HL-60/S4 treated with phorbol 12-myristate 13-acetate at 8.2 ng/mL for 4 days and 3 days (cell line): ENCODE measurements around the gene PCSK1N.
"Not testable (repeated sequence)": the region's sequence is repeated elsewhere in the genome, so short reads cannot be mapped to it uniquely, and the experiment has no call there.

Source experiments
- in situ Hi-C: fragments of 300-500 bp; cut with MboI; formaldehyde crosslinking; loops from 2 replicates; pipeline ENCODE4 v1.15.0; 2022; ENCODE audit warnings: low sequenced_read_pairs

Gene PCSK1N

DNA sequence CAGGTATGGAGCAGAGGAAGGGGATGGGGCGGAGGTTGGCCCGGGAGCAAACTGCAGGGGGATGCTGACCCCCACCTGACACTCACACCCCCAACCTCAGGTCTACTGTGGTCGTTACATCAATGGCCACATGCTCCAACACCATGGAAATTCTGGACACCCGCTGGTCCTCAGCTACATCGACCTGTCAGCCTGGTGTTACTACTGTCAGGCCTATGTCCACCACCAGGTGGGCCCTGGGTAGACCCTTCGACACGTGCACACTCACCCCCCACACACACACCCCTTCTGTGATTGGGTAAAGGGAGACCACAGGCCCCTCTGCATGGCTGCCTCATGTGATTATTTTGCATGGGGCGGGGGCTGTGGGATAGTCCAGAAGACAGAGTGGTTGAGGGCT, 11.3 kb downstream of the PCSK1N start:
- in situ Hi-C loops, result no loop called here

DNA sequence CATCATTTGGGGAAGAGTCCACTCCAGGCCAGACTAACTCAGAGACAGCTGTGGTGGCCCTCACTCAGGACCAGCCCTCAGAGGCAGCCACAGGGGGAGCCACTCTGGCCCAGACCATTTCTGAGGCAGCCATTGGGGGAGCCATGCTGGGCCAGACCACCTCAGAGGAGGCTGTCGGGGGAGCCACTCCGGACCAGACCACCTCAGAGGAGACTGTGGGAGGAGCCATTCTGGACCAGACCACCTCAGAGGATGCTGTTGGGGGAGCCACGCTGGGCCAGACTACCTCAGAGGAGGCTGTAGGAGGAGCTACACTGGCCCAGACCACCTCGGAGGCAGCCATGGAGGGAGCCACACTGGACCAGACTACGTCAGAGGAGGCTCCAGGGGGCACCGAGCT, 12.4 kb downstream of the PCSK1N start:
- in situ Hi-C loops, result no loop called here

DNA sequence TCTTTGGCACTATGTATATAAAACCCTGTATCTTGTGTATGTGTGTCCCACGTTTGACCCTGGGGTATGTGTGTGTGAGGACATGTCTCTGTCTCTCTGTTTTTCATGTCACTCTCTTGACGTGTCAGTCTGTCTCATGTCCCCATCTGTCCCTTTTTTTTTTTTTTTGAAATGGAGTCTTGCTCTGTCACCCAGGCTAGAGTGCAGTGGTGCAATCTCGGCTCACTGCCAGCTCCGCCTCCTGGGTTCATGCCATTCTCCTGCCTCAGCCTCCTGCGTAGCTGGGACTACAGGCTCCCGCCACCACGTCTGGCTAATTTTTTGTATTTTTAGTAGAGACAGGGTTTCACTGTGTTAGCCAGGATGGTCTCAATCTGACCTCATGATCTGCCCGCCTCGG, 16.0 kb downstream of the PCSK1N start:
- in situ Hi-C loops, result not testable (repeated sequence)

DNA sequence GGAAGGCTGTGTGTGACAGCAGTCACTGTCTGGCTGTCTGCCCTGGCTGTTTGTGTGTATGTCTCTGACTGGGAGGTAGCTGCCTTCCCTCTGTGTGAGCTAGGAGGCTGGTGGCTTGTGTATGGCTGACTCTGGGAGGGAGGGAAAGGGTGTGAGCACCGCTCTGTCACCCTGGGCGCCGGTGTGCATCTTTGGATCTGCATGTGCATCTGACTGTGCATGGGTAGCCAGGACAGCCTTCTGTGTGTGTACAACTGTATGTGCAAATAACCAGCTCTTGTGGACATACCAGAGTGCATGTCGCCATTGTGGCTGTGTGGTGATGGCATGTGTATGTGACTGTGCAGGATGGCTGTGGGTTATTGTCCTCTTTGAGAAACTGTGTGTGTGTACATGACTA, 16.5 kb downstream of the PCSK1N start:
- in situ Hi-C loops, result no loop called here

DNA sequence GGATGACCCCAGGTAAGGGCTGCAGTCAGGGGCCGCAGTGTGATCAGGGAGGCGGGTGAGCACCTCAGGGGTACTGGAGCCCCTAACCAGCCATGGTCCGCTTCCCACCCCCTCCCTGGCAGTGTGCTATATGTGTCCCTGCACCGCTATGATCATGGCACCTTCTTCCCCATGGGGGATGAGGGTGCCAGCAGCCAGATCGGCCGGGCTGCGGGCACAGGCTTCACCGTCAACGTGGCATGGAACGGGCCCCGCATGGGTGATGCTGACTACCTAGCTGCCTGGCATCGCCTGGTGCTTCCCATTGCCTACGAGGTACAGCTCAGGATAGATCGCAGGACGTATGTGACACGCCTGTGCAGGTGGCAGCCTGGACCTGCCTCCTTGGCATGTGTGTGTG, 17.3 kb downstream of the PCSK1N start:
- in situ Hi-C loops, result no loop called here

DNA sequence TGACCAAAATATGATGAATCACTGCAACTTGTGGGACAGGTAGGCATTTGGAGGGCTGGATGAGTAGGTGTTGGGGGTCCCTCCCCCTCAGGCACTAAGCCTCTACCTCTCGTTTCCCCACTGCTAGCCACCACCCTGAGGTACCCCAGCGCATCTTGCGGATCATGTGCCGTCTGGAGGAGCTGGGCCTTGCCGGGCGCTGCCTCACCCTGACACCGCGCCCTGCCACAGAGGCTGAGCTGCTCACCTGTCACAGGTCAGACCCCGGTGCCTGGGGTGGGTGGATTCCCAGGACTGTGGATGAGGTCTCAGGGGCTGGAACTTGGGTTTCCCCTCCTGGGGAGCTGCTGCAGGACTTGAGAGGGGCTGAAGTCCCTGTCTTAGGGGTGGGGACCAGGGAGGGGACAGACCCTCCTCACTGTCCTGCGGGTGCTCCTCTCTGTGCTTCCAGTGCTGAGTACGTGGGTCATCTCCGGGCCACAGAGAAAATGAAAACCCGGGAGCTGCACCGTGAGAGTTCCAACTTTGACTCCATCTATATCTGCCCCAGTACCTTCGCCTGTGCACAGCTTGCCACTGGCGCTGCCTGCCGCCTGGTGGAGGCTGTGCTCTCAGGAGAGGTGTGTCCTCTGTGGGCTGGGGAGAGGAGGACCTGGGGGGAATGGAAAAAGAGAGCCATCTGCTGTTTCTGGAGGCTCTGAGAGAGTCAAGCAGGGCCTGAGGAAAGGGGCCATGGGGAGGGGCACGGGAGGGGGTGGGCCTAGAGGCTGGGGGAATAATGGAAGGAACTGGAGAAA, 19.2 kb downstream of the PCSK1N start:
- in situ Hi-C loops, result no loop called here

DNA sequence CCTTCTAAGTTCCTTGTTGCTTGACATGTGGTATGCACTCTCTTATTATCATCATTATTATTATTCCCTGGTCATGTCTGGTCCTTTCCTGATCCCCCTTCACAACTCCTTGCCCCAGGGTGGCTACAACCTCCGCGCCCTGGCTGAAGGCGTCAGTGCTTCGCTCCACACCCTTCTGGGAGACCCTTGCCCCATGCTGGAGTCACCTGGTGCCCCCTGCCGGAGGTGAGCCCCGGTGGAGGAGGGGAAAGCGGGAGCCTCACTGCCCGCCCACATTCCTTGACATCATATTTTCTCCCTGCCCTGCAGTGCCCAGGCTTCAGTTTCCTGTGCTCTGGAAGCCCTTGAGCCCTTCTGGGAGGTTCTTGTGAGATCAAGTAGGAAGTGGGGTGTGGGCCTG, 20.1 kb downstream of the PCSK1N start:
- in situ Hi-C loops, result no loop called here

DNA sequence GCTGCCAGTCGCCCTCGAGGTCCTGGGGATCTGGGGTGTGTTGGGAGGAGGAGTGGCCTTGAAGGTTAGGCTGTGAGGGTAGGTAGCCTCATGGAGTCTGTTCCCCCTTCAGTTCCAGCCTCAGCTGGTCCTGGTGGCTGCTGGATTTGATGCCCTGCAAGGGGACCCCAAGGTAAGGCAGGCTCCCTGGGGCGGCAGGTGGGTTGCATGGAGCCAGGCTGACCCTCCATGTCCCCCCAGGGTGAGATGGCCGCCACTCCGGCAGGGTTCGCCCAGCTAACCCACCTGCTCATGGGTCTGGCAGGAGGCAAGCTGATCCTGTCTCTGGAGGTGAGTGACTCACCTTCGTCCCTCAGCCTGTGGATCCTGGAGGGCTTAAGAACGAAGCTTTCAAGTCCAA, 20.7 kb downstream of the PCSK1N start:
- in situ Hi-C loops, result no loop called here

DNA sequence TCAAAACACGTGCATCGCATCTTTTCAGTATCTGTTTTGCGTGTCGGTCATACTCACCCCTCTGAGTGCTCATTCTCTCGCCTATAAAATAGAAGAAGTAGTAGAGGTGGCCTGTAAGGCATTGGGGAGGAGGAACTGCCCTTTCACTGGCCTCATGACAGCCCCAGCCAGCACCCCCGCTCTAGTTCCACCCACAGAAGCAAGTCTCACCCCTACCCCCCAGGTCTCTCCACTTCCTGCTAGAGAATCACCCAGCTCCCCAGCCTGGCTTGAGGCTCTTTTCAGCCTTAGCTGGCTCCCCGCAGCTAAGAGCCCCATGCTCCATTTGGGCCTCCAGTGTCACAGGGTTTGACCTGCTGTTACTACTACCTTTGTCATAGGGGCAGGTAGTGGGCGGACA, 21.8 kb downstream of the PCSK1N start:
- in situ Hi-C loops, result no loop called here

DNA sequence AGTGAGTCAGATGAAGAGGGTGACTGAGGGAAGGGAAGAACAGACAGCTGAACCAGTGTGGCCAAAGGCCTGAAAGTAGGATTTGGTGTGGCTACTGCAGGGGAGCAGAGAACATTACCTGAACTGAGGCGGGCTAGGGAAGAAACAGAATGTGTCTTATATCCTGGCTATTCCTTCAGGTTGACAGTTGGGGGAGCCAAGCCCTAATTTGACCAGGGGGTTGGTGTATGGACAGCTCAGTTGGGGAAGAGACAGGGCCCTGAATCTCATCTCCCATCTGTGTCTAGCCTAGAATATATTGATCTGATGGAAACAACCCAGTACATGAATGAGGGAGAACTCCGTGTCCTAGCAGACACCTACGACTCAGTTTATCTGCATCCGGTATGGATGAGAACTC, 29.3 kb downstream of the PCSK1N start:
- in situ Hi-C loops, result no loop called here

DNA sequence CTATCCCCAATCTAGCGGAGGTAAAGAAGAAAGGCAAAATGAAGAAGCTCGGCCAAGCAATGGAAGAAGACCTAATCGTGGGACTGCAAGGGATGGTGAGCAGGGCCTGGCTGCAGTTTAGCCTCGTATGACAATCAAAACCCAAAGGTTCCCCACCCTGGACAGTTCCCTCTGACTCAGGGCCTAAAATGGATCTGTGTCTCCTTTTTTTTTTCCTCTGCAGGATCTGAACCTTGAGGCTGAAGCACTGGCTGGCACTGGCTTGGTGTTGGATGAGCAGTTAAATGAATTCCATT, 32.6 kb downstream of the PCSK1N start:
- in situ Hi-C loops, result no loop called here

DNA sequence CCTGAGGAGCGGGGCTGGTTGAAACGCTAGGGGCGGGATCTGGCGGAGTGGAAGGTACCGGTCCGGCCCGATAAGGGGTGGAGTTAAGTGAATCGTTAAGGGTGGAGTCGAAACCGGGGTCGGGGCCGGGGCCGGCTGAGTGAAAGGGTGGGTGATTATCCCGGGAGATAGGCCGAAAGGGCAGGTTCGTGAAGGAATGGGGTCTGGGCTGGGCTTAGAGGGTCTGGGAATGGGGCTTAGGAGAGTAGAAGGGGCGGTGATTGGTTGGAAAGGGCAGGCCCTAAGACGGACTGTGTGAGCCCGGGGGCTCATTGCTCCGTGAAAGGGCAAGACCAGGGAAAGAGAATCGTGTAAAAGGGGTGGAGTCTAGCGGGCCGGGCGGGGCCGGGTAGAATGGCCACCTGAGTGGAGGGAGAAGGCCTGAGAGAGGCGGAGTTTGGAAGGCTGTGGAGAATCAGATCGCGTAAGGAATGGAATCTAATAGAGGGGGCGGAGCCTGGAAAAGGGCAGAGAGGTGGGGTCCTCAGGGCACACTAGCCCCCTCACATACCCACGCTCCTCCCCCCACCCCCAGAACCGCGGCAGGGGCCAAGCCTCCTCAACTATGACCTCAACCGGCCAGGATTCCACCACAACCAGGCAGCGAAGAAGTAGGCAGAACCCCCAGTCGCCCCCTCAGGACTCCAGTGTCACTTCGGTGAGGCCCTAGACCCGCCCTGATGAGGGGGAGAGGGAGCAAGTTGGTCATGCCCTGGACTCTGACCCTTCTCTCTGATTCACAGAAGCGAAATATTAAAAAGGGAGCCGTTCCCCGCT, 33.1 kb downstream of the PCSK1N start:
- in situ Hi-C loops, result no loop called here

DNA sequence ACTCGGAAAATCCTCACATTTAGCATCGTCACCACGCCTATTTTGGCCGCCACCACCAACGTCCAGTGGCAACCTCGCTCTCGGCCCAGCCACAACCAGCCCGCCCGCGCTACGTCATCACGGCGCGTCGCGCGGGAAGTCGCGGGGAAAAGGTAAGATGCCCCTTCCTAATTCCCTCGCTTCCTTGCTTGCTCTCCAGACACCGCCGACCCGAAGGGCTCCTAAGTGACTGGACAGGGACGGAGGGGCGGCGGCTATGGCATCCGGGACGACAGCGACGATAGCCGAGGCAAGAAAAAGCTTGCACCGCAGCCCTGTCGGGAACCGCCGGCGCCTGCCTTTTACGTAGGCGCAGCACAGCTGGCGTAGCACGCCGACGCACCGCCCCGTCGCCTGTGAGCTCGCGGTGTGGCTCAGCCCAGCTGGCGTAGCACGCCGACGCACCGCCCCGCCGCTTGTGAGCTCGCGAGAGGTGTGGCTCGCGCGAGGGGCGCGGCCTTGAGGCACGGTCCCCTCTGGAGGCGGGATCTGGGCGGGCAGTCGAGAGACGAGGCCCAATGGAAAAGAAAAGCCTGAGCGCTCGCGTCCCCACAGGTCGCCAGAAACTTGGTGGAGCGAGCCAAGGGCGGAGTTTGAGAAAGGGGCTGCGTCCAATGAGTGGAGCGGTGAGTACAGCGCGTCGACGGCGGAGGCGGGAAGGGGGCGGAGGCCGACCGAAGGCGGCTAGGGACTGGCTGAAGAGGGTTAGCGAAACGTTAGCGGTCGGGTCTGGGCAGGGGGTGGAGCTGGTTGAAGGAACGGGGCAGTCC, 33.9 kb downstream of the PCSK1N start, which contains the start of gene HDAC6:
Gene HDAC6 (plus strand): TSS at position 788 of the 809 bp plus-strand sequence. CDS start 626 bp downstream, outside the sequence.
- in situ Hi-C loops, result no loop called here

DNA sequence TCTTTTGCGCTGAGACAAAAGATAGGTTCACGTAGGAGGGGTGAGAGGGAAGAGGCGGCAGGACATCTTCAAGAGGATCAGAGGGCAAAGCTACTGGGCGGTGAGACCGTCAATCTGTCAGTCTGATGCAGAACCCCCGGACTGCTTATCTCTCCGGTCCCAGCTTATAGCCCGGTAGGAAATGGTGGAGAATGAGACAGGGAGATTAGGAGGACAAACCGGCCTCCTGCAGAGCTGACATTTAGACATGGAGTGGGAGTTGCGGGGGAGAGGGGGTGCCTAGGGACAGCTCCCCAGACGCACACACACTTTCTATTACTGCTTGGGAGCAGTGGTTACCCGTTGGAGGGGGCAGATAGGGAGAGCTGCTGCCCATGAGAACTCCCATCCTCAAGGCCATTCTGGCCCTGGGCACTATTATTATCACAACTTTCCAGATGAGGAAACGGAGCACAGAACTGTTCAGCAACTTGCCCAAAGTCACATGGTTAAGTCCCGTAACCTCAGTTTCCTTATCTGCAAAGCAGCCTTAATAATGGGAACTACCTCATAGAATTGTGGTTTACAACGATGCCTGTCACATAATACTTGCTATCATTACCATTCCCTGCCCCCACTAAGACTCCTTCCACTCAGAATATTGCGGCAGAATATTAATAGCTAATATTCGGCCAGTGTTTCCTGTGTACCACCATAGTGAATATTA, 34.7 kb downstream of the PCSK1N start:
- in situ Hi-C loops, result no loop called here

DNA sequence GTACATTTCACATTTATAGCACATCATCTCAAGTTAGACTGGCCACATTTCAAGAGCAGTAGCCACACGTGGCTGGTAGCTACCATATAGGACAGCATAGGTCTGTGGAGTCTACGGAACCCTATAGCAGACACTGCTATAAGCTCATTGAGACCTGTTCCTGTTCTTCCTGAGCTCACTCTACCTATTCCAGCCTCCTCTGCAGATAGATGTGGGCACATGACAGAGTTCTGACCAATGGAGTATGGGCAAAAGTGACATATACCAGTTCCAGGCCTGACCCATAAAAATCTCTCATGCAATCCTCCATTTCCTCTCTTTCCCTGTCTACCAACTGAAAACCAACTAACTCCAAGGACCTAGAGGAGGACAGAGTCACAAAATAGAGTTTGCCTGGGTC, 37.1 kb downstream of the PCSK1N start:
- in situ Hi-C loops, result no loop called here

DNA sequence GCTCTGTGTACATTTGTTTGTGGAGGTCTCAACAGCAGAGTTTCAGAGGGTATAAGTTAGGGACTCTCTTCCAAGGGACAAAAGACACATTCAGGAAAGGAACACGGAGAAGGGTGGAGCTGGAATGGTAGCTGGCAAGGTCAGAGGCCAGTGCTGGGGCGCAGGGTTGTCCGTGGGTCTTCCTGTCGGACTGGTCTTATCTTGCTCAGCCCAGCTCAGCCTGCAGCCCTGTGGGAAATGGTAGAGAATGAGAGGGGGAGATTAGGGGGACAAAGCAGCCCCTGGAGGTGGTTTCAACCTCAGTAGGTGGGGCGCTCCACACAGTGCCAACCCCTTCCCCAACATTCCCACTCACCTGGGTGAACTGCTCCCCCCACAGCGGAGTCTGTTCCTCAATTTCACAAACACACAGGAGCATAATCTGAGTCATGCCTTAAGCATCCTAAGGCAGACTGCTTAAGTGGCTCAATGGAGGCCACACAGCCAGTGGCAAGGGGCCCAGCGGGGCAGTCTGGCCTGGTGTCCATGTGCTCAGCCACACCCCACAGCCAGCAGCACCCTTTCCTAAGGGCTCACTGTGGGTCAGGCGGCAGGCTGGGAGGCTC, 40.4 kb downstream of the PCSK1N start:
- in situ Hi-C loops, result no loop called here

DNA sequence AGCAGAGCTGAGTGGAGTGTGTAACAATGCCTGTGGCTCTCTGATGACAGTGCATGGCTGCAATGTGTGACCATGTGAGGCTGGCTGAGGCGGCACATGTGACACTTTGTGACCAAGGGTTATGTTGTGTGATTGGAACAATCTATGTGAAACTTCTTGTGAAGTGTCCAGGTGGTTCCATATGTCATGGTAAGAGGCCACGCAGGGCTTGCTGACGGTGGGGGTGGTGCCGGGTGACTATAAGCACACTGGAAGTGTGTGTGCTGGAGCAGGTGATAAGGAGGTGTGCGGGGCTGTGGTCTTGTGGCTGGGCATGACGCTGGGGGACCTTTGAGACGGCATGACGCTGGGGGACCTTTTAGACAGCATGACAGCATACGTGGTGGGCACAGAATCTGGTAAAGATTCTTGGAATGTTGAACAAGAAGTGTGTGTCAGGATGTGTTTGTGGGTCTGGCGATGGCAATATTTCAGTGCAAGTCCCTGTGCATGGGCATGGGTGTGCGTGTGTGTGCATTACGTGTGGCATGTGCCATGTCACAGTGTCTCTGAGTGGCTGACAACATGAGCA, 41.0 kb downstream of the PCSK1N start:
- in situ Hi-C loops, result no loop called here

DNA sequence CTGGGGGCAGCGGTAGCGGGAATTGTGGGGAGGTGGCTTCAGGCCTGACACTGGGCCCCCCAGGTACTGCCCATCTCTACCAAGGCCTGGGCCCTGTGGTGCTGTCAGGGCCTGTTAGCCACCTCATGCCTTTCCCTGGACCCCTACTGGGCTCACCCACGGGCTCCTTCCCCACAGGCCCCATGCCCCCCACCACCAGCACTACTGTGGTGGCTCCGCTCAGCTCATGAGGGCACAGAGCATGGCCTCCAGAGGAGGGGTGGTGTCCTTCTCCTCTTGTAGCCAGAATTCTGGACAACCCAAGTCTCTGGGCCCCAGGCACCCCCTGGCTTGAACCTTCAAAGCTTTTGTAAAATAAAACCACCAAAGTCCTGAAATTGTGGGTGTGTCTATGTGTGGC, 41.5 kb downstream of the PCSK1N start:
- in situ Hi-C loops, result no loop called here

DNA sequence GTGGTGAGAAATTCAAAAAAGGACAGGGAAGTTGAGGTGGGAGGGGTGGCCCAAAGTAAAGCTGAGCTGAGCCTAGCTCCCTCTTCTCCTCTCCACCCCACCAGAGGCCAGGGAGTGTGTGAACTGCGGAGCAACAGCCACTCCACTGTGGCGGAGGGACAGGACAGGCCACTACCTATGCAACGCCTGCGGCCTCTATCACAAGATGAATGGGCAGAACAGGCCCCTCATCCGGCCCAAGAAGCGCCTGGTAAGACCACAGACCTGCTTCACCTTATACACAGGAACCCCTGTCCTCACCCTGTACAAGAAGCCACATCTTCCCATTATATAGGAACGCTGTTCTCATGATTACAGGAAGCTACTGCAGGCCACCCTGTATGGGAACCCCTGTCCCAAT, 43.2 kb downstream of the PCSK1N start:
- in situ Hi-C loops, result no loop called here
